NCI-H146 treated with DMSO at 0.1 percent for 48 hours (cell line): Measurements from ENCODE around the gene GPRIN3.
A peak's percentile ranks its signal among the peaks of the same experiment; 100 is the strongest.
"Not testable (repeated sequence)": the region's sequence is repeated elsewhere in the genome, so short reads cannot be mapped to it uniquely, and the experiment has no call there.

ENCODE experiments used
- DNase-seq: peaks from one replicate; lab custom pipeline; 2025; ENCODE audit not compliant: unreplicated experiment; lab: John Stamatoyannopoulos, UW

Gene GPRIN3

GRCh38 chr4:89218587-89218986 lies 89.0 kb downstream of the GPRIN3 start:
- no peak for DNase-seq

GRCh38 chr4:89217604-89218003 lies 90.0 kb downstream of the GPRIN3 start:
- DNase-seq, result no peak

GRCh38 chr4:89216866-89217265 lies 90.7 kb downstream of the GPRIN3 start:
- peak; percentile 54 for DNase-seq

- no peak for DNase-seq
Observed at GRCh38 chr4:89216422-89216821, 91.2 kb downstream of the GPRIN3 start.

GRCh38 chr4:89215736-89216135 lies 91.9 kb downstream of the GPRIN3 start:
- no peak for DNase-seq

GRCh38 chr4:89214308-89214707 lies 93.3 kb downstream of the GPRIN3 start:
- no peak for DNase-seq

- peak; percentile 34 for DNase-seq
Observed at GRCh38 chr4:89213382-89213701, 94.3 kb downstream of the GPRIN3 start.

- no peak for DNase-seq
Observed at GRCh38 chr4:89212666-89213381, 94.8 kb downstream of the GPRIN3 start.

GRCh38 chr4:89204624-89205023 lies 103.0 kb downstream of the GPRIN3 start:
- no peak for DNase-seq

GRCh38 chr4:89203902-89204301 lies 103.7 kb downstream of the GPRIN3 start:
- DNase-seq, result no peak

GRCh38 chr4:89199394-89199793 lies 108.2 kb downstream of the GPRIN3 start:
- DNase-seq, result not testable (repeated sequence)

GRCh38 chr4:89197920-89198319 lies 109.7 kb downstream of the GPRIN3 start:
- no peak for DNase-seq

- DNase-seq, result no peak
Observed at GRCh38 chr4:89196745-89197144, 110.9 kb downstream of the GPRIN3 start.

GRCh38 chr4:89196056-89196674 lies 111.4 kb downstream of the GPRIN3 start:
- no peak for DNase-seq

GRCh38 chr4:89193843-89194242 lies 113.8 kb downstream of the GPRIN3 start:
- no peak for DNase-seq
